Esophagus squamous epithelium (tissue), 4 donors: ENCODE data around the gene ACP5.

ENCODE experiments used
- CTCF ChIP-seq, 6 experiments: fragments of 450-650 bp in 4 of 6; fragments of 200-600 bp in 2 of 6; sonication (generic) in 2 of 6; IDR thresholded peaks; one replicate each; pipeline ENCODE4 v1.5.1; 2016 to 2019; ENCODE audit warnings: antibody characterized with exemption in 6 of 6, mild to moderate bottlenecking in 4 of 6, moderate library complexity in 4 of 6
- POLR2A ChIP-seq, 4 donors: fragments of 450-650 bp; IDR thresholded peaks; one replicate each; pipeline ENCODE4 v1.6.1; 2017; ENCODE audit warnings: antibody characterized with exemption in 4 of 4, mild to moderate bottlenecking in 4 of 4, moderate library complexity in 3 of 4

- TF ChIP-seq CTCF (IDR thresholded peaks at IDR 0.05) (no peak), POLR2A (IDR thresholded peaks at IDR 0.05) (no peak)
Observed at GRCh38 chr19:11598103-11598483, 20.6 kb upstream of the ACP5 start.
